ENCODE results near the gene LYL1.

The LYL1 gene

DNA sequence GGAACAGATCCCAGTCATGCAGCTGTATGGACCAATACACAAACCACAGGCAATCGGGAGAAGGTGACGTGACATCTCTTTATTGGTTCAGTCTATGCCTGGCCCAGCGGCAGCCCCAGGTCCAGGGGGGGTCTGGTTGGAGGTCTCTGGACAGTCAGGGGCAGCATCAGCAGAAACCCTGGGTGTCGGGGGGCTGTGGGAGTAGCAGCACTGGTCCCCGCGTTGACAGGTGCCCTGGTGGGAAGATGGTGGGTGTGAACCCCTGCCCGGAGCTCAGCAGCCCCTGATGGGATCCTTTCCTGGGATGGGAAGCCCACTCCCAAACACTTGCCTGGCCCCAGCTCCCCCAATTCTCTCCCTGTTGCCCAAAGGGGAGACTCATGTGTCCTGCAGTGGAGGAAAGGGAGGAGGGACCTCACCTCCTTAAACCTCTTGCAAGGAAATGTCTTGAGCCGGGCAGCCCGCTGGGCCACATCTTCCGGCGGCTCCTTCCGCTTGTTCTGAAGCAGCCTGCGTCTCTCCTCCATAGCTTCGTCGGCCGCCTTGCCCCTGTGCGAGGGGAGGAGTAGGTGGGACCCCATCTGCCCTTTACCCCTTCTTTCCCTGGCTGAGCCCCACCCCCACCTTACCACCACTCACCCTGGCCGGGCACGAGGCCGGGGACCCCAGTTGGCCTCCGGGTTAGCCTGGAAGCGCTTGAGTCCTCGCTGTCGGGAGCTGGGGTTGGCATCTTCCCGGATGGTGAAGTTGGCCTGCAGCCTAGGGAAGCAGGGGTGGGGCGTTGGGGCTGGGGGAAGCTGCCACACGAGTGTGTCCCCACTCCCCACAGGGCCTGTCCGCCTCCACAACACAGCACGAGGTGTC lies 2.4 kb upstream of the LYL1 start:
- no peak for DNase-seq (ENCODE audit: low read depth)

DNA sequence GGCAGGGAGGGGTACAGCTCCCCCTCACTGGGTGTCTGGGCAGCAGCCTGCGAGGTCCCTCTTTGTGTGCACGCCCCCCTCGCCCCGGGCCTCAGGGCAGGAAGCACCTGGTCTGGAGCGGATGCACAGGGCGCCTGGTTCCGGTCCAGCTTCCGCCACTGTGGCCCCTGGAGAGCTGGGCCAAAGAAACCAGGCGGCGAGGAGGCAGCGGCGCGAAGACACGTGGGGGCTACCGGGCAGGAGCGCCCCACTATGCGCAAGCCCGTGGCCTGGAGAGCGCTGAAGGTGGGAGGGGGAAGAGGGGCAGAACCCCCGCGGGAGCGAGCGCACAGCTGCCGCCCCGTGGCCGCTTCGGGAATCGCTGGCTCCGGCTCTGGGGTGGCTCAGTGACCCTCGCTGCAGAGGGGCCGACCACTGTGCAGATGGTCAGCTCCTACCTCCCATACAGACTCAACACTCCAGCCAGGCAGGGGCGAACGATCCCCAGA lies 1.7 kb upstream of the LYL1 start:
- peak; percentile 50 for DNase-seq (ENCODE audit: low read depth)

DNA sequence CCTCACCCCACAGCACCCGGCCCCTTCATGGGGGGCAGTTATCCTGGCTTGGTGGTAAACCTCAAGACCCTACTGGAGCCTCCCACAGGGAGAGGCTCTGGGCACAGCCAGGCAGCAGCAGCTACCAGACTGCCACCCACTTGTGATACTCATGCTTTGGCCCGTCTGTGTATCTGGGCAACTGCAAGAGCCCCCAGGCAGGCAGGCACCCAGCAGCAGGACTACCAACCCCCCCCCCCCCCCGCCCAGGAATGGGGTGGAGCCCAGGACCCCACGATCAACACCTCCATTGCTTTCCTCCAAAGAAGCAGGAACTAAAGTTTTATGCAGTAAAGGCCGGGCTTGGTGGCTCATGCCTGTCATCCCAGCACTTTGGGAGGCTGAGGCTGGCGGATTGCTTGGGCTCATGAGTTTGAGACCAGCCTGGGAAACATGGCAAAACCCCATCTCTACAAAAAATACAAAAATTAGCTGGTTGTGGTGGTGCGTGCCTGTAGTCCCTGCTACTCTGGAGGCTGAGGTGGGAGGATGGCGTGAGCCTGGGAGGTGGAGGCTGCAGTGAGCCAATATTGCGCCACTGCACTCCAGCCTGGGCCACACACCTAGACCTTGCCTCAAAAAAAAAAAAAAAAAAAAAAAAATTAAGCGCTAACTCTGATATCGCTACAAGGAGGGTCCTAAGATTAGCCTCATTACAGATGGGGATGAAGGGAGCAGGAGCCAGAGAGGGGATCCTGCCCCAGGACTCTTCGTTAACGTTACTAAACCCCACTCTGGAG lies 1.1 kb upstream of the LYL1 start:
- no peak for DNase-seq (ENCODE audit: low read depth)

DNA sequence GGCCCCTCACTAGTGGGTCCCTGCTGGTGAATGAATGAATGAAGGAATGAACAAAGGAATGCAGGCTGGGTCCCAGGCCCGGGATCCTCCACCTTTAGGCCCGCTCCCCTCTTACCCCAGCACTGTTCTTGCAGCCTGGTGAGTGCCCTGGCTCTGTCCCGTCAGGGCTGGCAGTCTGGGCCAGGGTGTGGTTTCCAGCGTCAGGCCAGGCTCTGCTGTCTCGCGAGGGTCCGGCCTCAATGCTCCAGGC lies 317 bp downstream of the LYL1 start:
- no peak for DNase-seq (ENCODE audit: low read depth)

DNA sequence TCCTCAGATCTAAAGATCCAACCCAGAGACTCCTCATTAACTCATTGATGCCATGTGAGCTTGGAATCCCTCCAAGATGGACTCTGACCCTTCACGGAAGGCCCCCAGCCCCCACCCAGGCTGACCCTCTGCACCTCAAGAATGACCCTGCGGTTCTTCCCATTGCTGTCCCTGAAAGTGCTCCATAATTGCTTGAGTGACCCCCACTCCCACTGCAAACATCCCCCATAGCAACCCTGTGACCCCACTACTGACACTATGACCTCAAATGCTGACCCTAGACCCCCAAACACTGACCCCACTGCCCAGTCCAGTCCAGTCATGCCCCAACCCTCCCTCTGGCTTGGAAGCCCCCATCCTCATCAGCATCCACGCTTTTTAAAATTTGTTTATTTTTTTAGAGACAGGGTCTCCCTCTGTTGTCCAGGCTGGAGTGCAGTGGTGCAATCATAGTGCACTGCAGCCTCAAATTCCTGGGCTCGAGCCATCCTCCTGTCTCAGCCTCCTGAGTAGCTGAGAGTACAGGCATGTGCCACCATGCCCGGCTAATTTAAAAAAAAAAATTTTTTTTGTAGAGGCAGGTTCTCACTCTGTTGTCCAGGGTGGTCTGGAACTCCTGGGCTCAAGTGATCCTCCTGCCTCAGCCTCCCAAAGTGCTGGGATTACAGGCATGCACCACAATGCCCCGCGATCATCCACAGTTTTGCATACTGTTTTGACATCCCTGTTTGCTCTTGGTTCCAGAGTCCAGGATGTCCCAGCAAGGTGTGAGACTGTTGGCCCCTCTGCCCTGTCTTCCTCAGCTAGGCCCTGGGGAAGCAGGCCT lies 855 bp downstream of the LYL1 start:
- DNase-seq (ENCODE audit: low read depth), result no peak

DNA sequence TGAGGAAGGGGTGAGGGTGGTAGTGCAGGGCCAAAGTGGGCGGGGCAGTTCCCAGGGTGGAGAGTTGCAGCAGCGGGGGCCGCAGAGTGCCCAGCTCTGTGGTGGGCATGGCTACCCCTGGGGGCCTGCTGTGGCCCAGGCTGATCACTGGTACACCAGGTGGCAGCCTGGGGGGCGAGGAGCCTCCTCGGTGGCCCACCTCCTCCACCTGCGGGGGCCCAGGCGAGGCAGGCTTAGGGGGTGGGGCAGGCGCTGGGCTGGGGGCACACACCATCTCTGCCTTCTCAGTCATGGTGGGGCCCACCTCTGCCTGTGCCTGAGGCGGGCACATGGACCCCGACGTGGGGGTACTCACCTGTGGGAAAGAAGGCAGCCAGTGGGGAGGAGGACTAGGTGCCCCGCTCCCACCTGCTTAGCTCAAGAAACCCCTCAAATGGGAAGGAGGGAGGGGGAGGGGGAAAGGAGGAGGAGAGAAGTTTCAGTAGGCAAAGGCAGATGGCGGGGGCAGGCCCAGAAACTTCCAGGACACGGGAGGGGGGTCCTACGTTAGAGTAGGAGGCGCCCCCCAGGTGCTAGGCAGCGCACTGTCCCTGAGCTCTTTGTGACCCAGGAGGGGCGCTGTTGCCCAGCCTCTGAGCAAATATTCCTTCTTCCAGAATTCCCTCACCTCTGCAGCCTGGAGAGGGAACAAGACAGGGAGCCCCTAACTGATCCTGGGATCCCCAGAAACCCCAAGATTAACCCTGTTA lies 1.6 kb downstream of the LYL1 start:
- no peak for DNase-seq (ENCODE audit: low read depth)

DNA sequence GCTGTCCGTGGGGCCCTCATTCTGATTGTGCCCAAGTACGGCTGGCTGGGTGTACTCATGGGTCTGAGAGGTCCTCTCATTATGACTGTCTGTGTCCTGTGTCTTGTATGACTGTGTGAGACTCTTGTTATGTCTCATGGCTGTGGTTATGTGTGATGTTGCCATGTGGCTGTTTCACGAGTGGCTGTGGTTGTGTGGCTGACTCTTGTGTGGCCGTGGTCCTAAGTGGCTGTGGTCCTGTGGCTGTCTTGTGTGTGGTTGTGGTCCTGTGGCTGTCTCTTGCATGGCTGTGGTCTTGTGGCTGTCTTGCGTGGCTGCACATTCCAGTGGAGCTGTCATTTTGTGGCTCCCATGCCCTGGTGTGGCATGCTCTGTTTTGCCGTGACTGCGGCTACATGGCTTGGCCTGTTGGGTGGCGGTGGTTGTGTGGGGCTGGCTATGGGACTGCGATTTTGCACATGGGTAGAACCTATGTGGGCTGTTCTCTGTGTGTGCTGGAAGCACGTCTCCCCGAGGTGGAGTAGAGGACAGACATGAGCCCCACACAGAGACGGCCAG lies 2.5 kb downstream of the LYL1 start:
- peak; percentile 51 for DNase-seq (ENCODE audit: low read depth)

DNA sequence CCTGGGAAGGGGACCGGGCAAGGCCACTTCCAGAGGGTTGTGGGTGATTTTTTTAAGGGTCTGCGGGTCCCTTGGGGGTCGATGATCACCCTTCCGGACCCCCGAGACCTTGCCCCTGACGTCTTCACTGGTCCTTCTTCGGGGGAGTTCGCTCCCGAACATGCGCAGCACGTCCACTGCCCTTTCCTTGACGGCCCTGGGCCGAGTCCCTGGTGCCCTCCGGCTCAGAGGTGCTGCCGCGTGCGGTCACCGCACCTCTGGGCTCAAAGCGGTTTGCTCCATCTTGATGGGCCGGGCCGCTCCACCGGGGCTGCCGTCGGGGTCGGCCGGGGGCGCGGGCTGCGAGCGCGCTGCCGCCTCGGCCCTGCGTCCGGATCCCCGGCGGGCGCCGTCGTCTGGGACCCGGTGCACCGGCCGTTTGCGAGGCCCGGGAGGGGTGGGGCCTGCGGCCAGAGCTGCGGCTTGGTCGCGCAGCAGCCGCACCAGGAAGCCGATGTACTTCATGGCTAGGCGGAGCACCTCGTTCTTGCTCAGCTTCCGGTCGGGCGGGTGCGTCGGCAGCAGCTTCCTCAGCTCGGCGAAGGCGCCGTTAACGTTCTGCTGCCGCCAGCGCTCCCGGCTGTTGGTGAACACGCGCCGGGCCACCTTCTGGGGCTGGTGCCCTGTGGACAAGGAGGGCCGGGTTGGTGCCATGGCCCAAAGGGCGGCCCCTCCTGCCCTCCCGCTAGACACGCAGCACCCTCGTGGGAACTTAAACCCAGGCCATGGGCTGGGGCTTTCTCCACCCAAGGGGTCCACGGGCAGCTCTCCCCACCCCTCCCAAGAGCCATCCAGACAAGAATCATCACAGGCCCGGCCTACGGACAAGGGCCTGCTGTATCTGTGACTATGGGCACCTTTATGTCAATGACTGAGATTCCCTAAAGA lies 3.3 kb downstream of the LYL1 start:
- peak; percentile 58 for DNase-seq (ENCODE audit: low read depth)

DNA sequence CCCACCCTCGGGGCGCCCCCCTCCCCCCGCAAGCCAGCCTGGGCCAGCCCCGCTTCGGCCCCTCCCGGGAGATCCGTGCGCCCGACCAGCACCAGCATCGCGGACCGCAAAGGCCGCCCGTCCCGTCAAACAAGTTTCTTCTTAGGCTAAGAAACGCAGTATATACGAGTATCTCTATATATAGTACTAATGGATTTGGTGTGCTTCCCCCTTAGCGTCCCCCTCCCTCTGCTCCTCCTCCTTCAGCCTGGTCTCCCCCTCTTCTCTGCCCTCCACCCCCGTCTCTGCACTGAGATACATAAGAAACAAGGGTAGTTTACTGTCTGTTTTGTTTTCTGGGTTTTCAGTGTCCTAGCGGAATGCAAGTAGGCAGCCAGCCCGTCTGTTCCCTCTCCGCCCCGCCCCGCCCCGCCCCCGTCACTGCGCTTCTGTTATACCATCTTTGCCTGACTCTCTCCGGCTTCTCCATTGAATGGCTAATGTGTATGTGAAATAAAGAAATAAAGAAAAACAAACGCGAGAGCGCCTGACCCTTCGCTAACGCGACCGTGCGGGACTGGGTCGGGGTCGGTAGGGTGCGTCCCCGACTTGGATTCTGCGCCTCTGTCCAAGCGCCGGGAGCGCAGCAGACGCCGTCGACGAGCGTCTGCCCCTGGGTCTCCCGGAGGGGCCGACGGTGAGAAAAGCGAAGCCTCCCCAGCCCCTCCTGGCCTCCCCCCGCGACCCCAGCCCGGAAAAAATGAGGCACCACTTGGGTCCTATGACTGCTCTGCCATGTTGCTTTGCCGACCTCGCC lies 4.2 kb downstream of the LYL1 start:
- no peak for DNase-seq (ENCODE audit: low read depth)

DNA sequence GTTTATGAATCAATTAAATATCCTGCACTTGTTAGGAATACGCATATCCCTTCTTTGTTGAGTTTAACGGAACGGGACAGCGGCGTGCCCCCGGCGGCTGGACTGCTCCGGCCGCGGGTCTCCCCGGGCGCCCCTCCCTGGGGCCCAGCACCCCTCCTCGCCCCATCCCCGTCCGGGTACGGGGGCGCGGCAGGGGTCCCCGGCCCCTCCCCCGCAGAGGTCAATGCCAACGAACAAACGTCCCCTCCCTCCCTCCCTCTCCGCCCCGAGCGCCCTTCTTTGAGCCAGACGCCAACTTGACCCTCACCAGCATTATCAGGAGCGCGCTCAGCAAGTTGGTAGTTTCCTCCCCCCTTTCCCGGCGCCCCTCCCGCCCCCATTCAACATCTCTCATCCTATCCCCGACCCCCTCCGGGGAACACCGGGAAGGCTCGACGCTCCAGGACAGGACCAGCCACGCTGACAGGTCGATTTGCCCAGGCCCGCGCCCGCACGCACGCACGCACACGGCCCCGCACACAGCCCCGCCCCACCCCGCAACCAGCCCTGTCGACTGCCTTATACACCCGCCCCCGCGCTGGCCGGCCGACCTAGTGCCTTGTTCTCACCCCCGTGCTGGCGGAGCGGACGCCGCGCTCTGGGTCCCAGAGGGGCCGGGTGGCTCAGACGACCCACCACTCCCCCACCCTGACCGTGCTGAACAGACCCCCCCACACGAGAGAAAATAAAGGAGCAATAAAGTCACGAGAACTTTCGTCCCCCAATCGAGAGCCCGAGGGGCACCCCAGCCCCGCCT lies 5.0 kb downstream of the LYL1 start:
- no peak for DNase-seq (ENCODE audit: low read depth)

DNA sequence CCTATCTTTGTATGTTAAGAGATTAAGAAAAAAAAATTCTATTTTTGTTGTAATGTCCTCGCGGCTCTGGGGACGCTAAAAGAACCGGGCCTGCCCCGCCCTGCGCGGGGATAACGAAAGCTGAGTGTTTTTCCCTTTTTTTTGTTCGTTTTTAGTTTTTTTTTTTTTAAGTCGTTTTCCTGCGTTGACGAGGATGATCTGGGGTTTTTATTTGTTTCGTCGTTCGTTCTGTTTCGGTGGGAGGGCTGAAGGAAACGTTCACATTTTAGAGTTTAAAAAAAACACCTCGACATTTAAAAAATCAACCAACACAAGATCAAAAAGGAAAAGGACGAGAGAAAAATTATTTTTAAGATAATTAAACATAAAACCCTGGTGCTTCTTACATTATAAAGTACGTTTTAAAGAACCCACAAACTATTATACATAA lies 5.6 kb downstream of the LYL1 start:
- DNase-seq (ENCODE audit: low read depth), result no peak

DNA sequence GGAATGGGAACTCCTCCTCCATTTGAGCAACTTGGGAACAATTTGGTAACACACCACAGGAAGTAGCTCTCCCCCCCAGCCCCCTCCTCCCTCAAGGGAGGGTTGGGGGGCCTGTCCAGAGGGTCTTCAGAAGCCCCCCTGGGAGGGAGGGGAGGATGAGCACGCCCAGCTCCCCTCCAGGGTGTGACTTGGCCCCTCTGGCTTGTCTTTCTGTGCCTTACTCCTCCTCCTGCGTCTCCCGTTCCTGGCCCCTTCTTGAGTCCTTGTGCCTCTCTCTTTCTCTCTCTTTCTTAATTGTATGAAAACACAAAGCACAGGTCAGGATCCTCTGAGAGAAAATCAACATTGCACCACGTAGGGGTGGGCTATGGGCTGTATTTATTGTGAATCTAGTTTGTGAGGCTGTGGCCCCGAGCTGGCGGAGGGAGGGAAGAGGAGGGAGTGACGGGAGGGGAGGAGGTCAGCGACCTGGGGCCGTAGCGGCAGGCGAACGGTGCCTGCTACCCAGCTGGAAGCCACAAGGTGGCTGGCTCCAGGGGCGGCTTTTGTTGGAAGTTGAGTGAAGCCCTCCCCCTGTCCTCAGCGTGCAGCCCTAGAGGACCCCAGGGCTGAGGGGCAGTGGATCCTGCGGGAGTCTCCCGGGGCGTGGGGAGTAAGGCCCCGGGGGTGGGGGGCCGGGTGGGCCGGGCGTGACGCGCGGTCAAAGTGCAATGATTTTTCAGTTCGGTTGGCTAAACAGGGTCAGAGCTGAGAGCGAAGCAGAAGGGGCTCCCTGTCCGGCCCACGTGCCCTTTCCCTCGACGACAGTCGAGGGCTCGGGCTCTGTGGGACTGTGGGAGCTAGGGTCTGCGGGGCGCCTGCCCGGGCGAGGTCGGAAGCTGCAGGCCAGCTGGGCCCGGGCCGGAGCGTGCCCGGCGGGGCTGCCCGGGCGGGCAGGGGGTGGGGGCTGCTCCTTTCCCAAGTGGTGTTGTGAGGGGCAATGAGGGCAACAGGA lies 6.4 kb downstream of the LYL1 start:
- DNase-seq (ENCODE audit: low read depth), result no peak

DNA sequence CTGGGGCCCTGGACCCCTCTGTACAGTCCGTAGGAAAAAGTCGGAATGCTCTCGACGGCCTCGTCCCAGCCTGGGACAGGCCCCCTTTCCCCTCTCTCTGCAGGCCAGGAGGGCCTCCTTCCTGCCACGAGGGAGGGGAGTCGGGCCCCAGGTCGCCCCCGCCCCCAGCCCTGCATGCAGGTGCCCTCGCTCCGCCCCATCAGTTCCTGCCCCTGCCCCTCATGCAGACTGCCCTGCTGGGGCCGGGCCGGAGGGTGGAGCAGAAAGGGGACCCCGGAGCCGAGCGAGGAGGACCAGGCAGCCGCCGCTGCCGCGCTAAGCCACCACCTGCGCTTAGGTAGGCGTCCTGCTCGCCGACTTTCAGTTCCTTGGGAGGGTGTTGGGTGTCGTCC lies 7.3 kb downstream of the LYL1 start:
- no peak for DNase-seq (ENCODE audit: low read depth)

DNA sequence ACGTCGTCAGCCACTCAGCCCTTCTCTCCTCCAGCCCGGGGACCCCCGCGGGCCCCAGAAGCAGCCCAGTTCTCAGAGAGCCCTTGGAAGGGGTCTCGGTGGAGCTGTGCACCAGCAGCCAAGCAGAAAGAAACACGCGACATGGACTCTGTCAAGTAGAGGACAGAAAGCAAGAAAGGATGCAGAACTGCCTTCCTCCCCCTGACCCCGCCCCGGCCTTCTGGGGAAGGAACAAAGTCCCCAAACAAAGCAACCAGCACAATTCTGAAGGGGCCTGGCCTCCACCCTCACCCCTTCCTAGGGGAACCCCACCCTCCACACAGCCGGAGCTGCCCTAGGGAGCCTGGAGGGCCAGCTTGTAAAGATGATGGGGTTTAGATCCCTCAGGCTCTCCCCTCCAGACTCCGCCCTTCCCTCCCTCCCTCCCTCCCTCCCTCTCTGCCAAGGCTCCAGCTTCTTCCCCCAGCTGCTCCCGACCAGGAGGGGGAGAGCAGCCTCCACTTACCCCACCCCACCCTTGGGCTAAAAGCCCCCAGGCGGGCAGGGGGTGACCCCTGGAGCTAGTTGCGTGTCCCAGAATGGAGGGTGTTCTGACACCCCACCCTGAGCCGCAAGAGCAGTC lies 7.8 kb downstream of the LYL1 start:
- DNase-seq (ENCODE audit: low read depth), result no peak

DNA sequence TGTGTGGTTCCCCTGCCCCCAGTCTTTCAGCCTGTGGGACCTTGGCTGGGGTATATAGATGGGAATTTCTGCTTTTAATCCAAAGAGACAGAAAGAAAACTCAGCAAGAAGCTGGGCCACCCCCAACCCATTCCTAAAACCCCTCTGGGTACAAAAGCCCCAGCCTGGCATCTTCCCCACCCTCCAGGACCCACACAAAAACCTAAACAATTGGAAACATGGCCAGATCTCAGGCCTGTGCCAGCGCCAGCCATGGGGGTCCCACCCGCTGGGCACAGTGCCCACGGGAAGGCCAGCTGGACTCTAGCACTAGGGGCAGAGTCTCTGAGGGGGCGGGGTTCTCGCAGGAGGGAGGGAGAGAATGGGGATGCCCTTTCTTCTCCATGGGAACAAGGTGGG lies 8.6 kb downstream of the LYL1 start:
- DNase-seq (ENCODE audit: low read depth), result no peak

DNA sequence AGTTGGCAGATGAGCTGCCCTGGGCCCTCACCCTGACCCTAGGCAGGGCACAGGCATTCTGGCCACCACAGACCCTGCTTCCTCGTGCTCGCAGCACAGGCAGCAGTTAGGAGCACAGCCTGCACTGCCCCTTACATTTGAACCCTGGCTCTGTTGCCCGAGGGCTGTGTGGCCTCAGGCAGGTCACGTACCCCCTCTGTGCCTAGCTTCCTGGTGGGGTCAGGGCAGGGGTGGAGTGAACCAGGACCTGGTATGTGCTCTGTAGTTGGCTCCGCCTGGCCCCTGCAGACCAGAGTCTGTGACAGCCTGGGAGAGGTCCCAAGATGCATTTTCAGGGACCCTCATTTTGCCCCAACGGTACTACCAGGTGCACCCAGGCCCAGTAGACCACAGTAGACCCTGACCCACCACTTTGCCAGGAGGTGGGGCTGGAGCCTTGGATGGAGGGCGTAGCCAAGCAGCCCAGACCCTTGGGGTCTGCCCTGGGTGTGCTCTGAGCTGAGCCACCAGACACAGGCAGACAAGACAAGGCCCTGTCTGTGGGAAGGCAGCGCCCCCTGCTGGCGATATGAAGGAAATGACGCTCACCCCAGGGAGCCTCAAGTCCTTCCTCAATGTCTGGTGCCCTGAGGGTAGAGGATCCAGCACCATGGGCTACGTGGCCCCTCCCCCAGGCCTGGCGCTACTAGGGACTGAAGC lies 9.1 kb downstream of the LYL1 start:
- DNase-seq (ENCODE audit: low read depth), result peak; percentile 76
